Ovary (tissue), 9 donors: ENCODE results near the gene SHC1. TPM values are rescaled to one million over a fixed set of nuclear protein-coding genes. Genes with fewer than 3 reads are reported as not detected.

Source experiments
- DNase-seq, 5 donors: peaks; one replicate each; pipeline ENCODE4 v3.0.0-alpha.2; 2019 to 2020
- H3K27ac ChIP-seq, 2 donors: fragments of 200-600 bp; one replicate each; pipeline versions ENCODE4 v1.5.1 to v1.8.0; 2019 to 2022
- H3K27me3 ChIP-seq: fragments of 200-600 bp; one replicate; pipeline ENCODE4 v1.8.0; 2022
- H3K36me3 ChIP-seq: fragments of 200-600 bp; sonication (generic); one replicate; pipeline ENCODE4 v1.5.1; 2019
- H3K4me1 ChIP-seq: one replicate; pipeline ENCODE4 v1.8.1; 2013; ENCODE audit warnings: mild to moderate bottlenecking, moderate library complexity; ENCODE audit not compliant: insufficient read depth
- H3K4me3 ChIP-seq: fragments of 200-600 bp; sonication (generic); one replicate; pipeline ENCODE4 v1.5.1; 2017
- H3K9me3 ChIP-seq, 2 donors: fragments of 200-600 bp in 1 of 2; sonication (generic) in 1 of 2; one replicate each; pipeline versions ENCODE4 v1.5.1 to v1.8.1; 2013 to 2019; ENCODE audit warnings: mild to moderate bottlenecking in 1 of 2, moderate library complexity in 1 of 2
- EP300 ChIP-seq: sonication (generic); formaldehyde crosslinking; IDR thresholded peaks from one replicate; pipeline ENCODE4 v1.6.1; 2017; ENCODE audit warnings: antibody characterized with exemption
- POLR2A ChIP-seq: fragments of 450-650 bp; IDR thresholded peaks from one replicate; pipeline ENCODE4 v1.6.1; 2017; ENCODE audit warnings: antibody characterized with exemption, mild to moderate bottlenecking, moderate library complexity
- WGBS, 3 donors: extraction: QIAGEN DNeasy Blood & Tissue Kit in 1 of 3; methylation state at CpG; one replicate each; pipeline versions ENCODE4 v1.1.5 to v1.1.7; 2013 to 2017; 5-methylcytosine and 5-hydroxymethylcytosine counted together
- intact Hi-C, 4 donors: fragments of 100-400 bp; cut with DNase I; formaldehyde crosslinking; loops; one replicate each; pipeline versions ENCODE4 v1.11.0 to v1.15.1; 2022 to 2023
- polyA plus RNA-seq, 2 donors: library from polyadenylated mRNA; stranded (reverse); fragments of 200-250 nt in 1 of 2; fragments of 350-450 nt in 1 of 2; fragmentation: Illumina TruSeq in 1 of 2; extraction: RNeasy Lipid Tissue Mini Kit (QIAGEN cat#74804) in 1 of 2; gene quantifications; one replicate each; pipeline ENCODE4 v1.2.3, GENCODE V29; 2013 to 2014
- total RNA-seq, 7 donors: library from RNA; depleted of rRNA in 2 of 7; stranded (reverse); fragments of >200 nt in 2 of 7; fragmentation: NEBNext Ultra II Directional in 3 of 7; extraction: Animal tissue kit (Norgen Biotek cat#: 25700) in 3 of 7; gene quantifications; one replicate each; pipeline versions ENCODE4 v1.1.0 to v1.2.4, GENCODE V29; 2016 to 2023
- TF ChIP-seq, protein P1 (sequence below), 3 donors: fragments of 450-650 bp in 2 of 3; fragments of 200-600 bp in 1 of 3; IDR thresholded peaks; one replicate each; pipeline versions ENCODE4 v1.5.1 to v1.8.0; 2016 to 2022; ENCODE audit warnings: antibody characterized with exemption in 3 of 3, mild to moderate bottlenecking in 1 of 3
- donor health status: DM: no; HTN: no; CAD: no; lungs with moderate emphysema.
- donor health status: DM: no; HTN: no; CAD: no.
- donor health status: Bipolar disorder and iron deficiency.
- donor health status: DM: yes; HTN: yes; CAD: no.
- donor health status: DM: no; HTN: no; CAD: no.
- donor health status: DM: yes; HTN: yes; CAD: no.

The SHC1 gene
- total and polyA plus RNA-seq, 9 donors: 36.8 to 183 (median 80.0) TPM

GRCh38 chr1:154958681-154959425 lies 11.7 kb downstream of the SHC1 start:
- TF ChIP-seq POLR2A (no peak), EP300 (no peak)
- TF ChIP-seq, protein P1, sequence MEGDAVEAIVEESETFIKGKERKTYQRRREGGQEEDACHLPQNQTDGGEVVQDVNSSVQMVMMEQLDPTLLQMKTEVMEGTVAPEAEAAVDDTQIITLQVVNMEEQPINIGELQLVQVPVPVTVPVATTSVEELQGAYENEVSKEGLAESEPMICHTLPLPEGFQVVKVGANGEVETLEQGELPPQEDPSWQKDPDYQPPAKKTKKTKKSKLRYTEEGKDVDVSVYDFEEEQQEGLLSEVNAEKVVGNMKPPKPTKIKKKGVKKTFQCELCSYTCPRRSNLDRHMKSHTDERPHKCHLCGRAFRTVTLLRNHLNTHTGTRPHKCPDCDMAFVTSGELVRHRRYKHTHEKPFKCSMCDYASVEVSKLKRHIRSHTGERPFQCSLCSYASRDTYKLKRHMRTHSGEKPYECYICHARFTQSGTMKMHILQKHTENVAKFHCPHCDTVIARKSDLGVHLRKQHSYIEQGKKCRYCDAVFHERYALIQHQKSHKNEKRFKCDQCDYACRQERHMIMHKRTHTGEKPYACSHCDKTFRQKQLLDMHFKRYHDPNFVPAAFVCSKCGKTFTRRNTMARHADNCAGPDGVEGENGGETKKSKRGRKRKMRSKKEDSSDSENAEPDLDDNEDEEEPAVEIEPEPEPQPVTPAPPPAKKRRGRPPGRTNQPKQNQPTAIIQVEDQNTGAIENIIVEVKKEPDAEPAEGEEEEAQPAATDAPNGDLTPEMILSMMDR (IDR thresholded peaks at IDR 0.05): no peak
- intact Hi-C loops: loop anchor here in 3 of 4 donors (5.0 kb wide), 2 partner anchors 43 to 103 kb away; partner anchors contain the start of genes EFNA4 (in 2 of the 3) and ZBTB7B (in 1 of the 3)
- DNase-seq: peak in 1 of 5 donors; percentile 41
- H3K27ac ChIP-seq: no peak overlapping the region
- no peaks in the 10 kb centered on the region for H3K9me3 ChIP-seq
- WGBS, 3 donors: 79 to 83% (median 81%) methylated on average over 16 of the region's 16 CpGs
- H3K4me1 ChIP-seq: peaks cover 19% of the 10 kb centered on the region
- no peak overlapping the region for H3K4me3 ChIP-seq
- H3K27me3 ChIP-seq: no peaks in the 10 kb centered on the region
- H3K36me3 ChIP-seq: no peaks in the 10 kb centered on the region

- H3K4me1 ChIP-seq: peaks cover 27% of the 10 kb centered on the region
- no peak overlapping the region for H3K27ac ChIP-seq
- intact Hi-C loops: loop anchor here in 3 of 4 donors (5.0 kb wide), 2 partner anchors 44 to 104 kb away; partner anchors contain the start of genes EFNA4 (in 2 of the 3) and ZBTB7B (in 1 of the 3)
- no peaks in the 10 kb centered on the region for H3K27me3 ChIP-seq
- no peak overlapping the region for H3K4me3 ChIP-seq
- H3K9me3 ChIP-seq: no peaks in the 10 kb centered on the region
- 59 to 62% (median 61%) methylated on average over 2 of the region's 2 CpGs for WGBS, 3 donors
- no peaks in the 10 kb centered on the region for H3K36me3 ChIP-seq
- DNase-seq: no peak
- no peak for TF ChIP-seq EP300
- no peak for TF ChIP-seq POLR2A
- TF ChIP-seq, protein P1 (IDR thresholded peaks at IDR 0.05): no peak
Measured at GRCh38 chr1:154958036-154958435, 12.5 kb downstream of the SHC1 start.

DNA sequence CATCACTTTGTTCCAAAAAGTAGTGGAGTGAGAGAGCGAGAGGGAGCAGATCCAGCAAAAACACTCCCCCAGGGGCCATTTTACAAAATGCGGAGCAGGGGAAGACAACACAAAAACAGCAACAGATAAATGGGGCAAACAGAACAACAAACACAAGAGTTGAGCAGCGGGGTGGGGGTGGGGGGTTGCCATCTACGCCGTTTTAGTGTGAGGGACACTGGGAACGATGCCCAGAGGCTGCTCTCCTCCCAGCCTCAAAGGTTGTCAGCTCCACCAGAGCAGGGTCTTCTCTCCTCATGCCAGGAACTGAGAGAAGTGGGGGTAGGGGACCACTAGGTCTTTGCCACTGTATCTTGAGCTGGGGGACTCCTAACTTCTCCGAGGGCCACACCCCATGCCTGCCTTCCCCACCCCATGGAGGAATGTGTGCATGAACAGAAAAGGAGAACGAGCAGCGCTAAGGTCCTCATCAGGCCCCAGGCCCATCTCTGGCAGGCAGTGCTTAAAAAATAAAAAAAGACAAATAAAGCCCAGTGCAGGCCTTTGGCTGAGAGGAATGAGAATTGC lies 13.4 kb downstream of the SHC1 start:
- intact Hi-C loops: loop anchor here in 3 of 4 donors (5.0 kb wide), 2 partner anchors 45 to 105 kb away; partner anchors contain the start of genes EFNA4 (in 2 of the 3) and ZBTB7B (in 1 of the 3)
- peak in 1 of 5 donors; percentile 35 for DNase-seq
- Histone ChIP-seq H3K27me3 (no peaks in the 10 kb centered on the region), H3K4me3 (no peak overlapping the region), H3K36me3 (no peaks in the 10 kb centered on the region), H3K4me1 (peaks cover 36% of the 10 kb centered on the region), H3K9me3 (no peaks in the 10 kb centered on the region), H3K27ac (peak overlapping the region in 1 of 2 donors; percentile 78)
- 31 to 33% (median 33%) methylated on average over 9 of the region's 9 CpGs for WGBS, 3 donors
- TF ChIP-seq EP300 (no peak), POLR2A (no peak)
- TF ChIP-seq, protein P1 (IDR thresholded peaks at IDR 0.05): no peak

DNA sequence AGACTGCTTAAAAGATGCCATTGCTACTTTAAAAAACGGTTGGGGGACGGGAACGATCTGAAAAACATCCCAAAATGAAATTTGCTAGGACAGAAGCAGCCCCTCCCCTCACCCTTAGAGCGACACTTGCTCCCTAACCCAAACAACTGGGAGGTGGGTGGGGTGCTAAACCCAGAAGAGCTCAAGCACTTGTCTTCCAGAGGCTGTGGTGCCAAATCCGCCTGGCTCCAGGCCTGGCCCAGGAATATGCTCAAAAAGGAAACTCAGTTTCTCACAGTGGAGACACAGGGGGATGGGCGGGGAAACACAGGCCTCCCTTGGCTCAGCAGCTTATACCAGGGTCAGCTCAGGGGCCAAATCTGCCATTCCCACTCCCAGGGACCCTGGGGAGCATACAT lies 14.0 kb downstream of the SHC1 start:
- Histone ChIP-seq H3K4me3 (peak overlapping the region; percentile 57), H3K4me1 (peaks cover 36% of the 10 kb centered on the region), H3K9me3 (no peaks in the 10 kb centered on the region), H3K27me3 (no peaks in the 10 kb centered on the region), H3K36me3 (no peaks in the 10 kb centered on the region), H3K27ac (peak overlapping the region in 1 of 2 donors; percentile 78)
- intact Hi-C loops: loop anchor here in 3 of 4 donors (5.0 kb wide), 2 partner anchors 46 to 106 kb away; partner anchors contain the start of genes EFNA4 (in 2 of the 3) and ZBTB7B (in 1 of the 3)
- WGBS, 3 donors: 4 to 12% (median 9%) methylated on average over 6 of the region's 6 CpGs
- peak in 4 of 5 donors; percentile 57 to 68 (median 62) for DNase-seq
- TF ChIP-seq, protein P1 (IDR thresholded peaks at IDR 0.05): no peak
- TF ChIP-seq POLR2A (no peak), EP300 (no peak)
